ENCODE results near the gene UQCC2. TPM values are rescaled to one million over a fixed set of nuclear protein-coding genes. Genes with fewer than 3 reads are reported as not detected.
A peak's percentile ranks its signal among the peaks of the same experiment; 100 is the strongest.

The UQCC2 gene
- polyA plus RNA-seq (2013, experiment 1 of 2): 222 TPM
- polyA plus RNA-seq (2013, experiment 2 of 2): 222 TPM

DNA sequence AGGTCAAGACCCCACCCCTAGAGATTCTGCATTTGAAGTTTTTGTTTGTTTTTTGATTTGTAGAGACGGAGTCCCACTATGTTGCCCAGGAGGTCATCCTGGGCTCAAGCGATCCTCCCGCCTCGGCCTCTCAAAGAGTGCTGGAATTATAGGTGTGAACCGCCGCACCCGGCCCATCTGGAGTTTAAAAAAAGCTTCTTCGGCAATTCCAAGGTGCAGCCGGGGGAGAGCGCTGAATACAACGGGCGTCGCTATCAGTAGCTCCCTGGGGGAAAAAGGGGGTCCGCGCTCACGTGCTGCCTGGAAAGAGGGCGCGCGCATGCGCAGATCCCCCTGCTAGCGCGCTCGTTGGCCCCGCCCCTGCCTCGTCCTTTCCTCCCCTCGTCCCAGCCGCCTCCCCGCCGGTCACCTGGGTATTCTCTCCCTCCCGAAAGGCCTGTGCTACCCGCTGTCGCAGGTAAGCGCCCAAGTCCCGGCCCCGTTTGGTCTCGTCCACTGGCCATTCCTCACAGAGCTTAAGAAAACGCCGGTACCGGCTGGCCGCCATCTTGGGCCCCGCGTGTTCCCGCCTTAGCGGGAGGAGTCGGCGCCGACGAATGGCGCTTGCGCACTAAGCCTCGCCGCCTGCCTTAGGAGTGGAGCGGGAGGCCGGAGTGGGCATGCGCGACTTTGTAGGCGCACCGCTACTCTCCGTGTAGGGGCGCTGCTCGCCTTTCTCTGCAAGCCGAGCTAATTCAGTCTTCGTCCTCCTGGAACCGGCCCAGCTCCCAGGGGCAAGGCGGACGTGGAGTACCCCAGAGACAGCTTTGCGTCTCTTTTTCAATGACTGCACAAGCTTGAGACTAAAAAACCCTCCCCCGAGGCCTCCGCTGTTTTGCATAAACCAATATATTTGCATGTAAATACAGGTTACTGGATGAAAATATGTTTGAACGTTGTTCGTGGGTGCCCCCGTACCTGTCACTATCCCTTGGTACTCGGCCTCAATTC is at the start of gene UQCC2:
TSS of gene UQCC2 (minus strand) at position 561 of the 990 bp plus-strand sequence. CDS start at position 547, 14 bp downstream.
- Histone ChIP-seq H2BK15ac (ENCODE audit: low read length) (no peak within 1 kb of the TSS), H3K4me3 (ENCODE audit: low read length in 2 of 2) (peak within 1 kb of the TSS; percentile 68 to 89), H3K14ac (ENCODE audit: low read length) (peak within 1 kb of the TSS; percentile 94), H3K36me3 (replicated peaks in 1 of 2; ENCODE audit: control insufficient read depth in 2 of 2, insufficient read depth in 2 of 2, low read length in 2 of 2) (peaks cover 19 to 45% of the 10 kb centered on the region in 2 donors), H2BK5ac (ENCODE audit: low read length) (peak within 1 kb of the TSS; percentile 88), H2AFZ (ENCODE audit: low read length) (peak within 1 kb of the TSS; percentile 98), H3K4me2 (ENCODE audit: insufficient read depth, low read length, poor library complexity, severe bottlenecking) (peak within 1 kb of the TSS; percentile 55), H3K18ac (ENCODE audit: low read length) (peak within 1 kb of the TSS; percentile 100), H3K27me3 (ENCODE audit: control insufficient read depth in 3 of 3, insufficient read depth in 3 of 3, low read depth in 1 of 3, low read length in 3 of 3) (no peaks in the 10 kb centered on the region), H4K8ac (ENCODE audit: low read depth, low read length) (no peak within 1 kb of the TSS), H2BK120ac (ENCODE audit: low read depth, low read length) (no peak within 1 kb of the TSS), H3K9me3 (replicated peaks in 1 of 2; ENCODE audit: control insufficient read depth in 2 of 2, insufficient read depth in 1 of 2, low read depth in 1 of 2, low read length in 2 of 2) (no peaks in the 10 kb centered on the region), H3K9ac (ENCODE audit: low read depth, low read length, poor library complexity) (peak within 1 kb of the TSS; percentile 90), H2BK12ac (ENCODE audit: low read length) (no peak within 1 kb of the TSS), H3K79me1 (ENCODE audit: low read depth, low read length) (peaks cover 7% of the 10 kb centered on the region), H3K4me1 (ENCODE audit: control insufficient read depth in 2 of 2, insufficient read depth in 1 of 2, low read depth in 1 of 2, low read length in 2 of 2) (peaks cover 4 to 11% of the 10 kb centered on the region in 2 donors), H2AK5ac (ENCODE audit: low read depth, low read length) (peak within 1 kb of the TSS; percentile 1), H3K27ac (replicated peaks; ENCODE audit: low read length) (peak within 1 kb of the TSS; percentile 74), H4K91ac (ENCODE audit: low read depth, low read length, poor library complexity) (no peak within 1 kb of the TSS), H3K4ac (ENCODE audit: low read length) (no peak within 1 kb of the TSS), H3K23ac (ENCODE audit: low read depth, low read length, poor library complexity) (peak within 1 kb of the TSS; percentile 95)
- peak; percentile 96 for DNase-seq (ENCODE audit: low spot score)
- no CpG with 5 or more reads among the region's 73 CpGs for WGBS, 2 donors (ENCODE audit: extremely low coverage in 2 of 2, insufficient read length in 2 of 2, insufficient replicate concordance in 1 of 2)

DNA sequence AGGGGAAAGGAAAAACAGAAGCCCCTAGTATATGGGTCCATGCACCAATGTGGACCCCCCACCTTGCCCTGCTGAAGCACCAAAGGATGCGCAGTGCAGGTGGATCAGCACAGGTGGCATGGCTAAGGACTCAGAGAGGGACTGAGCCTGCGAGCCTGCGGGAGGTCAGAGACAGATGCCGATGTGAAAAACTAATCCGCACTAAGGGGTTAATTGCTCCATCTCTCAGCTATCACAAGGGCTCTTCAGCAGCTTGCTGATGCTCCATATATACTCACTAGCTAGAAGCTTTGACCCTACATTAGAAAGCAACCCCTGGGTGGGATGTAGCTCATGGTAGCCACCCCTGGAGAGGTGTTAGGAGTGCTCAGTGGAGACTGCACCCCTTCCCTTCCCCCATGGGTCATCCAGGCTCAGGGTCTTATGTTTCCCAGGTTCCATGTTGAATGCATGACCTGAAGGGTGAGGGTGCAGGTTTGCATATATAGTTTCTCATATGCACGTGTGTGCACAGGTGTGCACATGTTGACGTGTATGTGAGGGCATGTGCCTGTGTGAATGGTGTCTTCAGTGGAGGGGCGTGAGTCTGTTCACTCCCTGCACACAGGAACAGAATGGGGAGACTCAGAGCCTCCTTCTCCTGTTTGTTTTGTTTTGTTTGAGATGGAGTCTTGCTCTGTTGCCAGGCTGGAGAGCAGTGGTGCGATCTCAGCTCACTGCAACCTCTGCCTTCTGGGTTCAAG is 48.6 kb upstream of the UQCC2 start:
- no peak overlapping the region for H3K4ac ChIP-seq (ENCODE audit: low read length)
- no peak overlapping the region for H4K91ac ChIP-seq (ENCODE audit: low read depth, low read length, poor library complexity)
- no peak overlapping the region for H4K8ac ChIP-seq (ENCODE audit: low read depth, low read length)
- H3K18ac ChIP-seq (ENCODE audit: low read length): no peak overlapping the region
- WGBS, 2 donors (ENCODE audit: extremely low coverage in 2 of 2, insufficient read length in 2 of 2, insufficient replicate concordance in 1 of 2): no CpG with 5 or more reads among the region's 9 CpGs
- H3K23ac ChIP-seq (ENCODE audit: low read depth, low read length, poor library complexity): no peak overlapping the region
- no peaks in the 10 kb centered on the region for H3K36me3 ChIP-seq (replicated peaks in 1 of 2; ENCODE audit: control insufficient read depth in 2 of 2, insufficient read depth in 2 of 2, low read length in 2 of 2)
- H3K4me2 ChIP-seq (ENCODE audit: insufficient read depth, low read length, poor library complexity, severe bottlenecking): no peak overlapping the region
- no peak overlapping the region for H2BK5ac ChIP-seq (ENCODE audit: low read length)
- no peak overlapping the region for H2AFZ ChIP-seq (ENCODE audit: low read length)
- H3K4me3 ChIP-seq (ENCODE audit: low read length in 2 of 2): no peak overlapping the region
- H3K4me1 ChIP-seq (ENCODE audit: control insufficient read depth in 2 of 2, insufficient read depth in 1 of 2, low read depth in 1 of 2, low read length in 2 of 2): peaks cover 14 to 16% of the 10 kb centered on the region in 2 donors
- no peak overlapping the region for H2BK120ac ChIP-seq (ENCODE audit: low read depth, low read length)
- H3K79me1 ChIP-seq (ENCODE audit: low read depth, low read length): no peaks in the 10 kb centered on the region
- H3K27ac ChIP-seq (replicated peaks; ENCODE audit: low read length): no peak overlapping the region
- no peak overlapping the region for H2BK15ac ChIP-seq (ENCODE audit: low read length)
- no peaks in the 10 kb centered on the region for H3K9me3 ChIP-seq (replicated peaks in 1 of 2; ENCODE audit: control insufficient read depth in 2 of 2, insufficient read depth in 1 of 2, low read depth in 1 of 2, low read length in 2 of 2)
- DNase-seq (ENCODE audit: low spot score): no peak
- H2BK12ac ChIP-seq (ENCODE audit: low read length): no peak overlapping the region
- H3K14ac ChIP-seq (ENCODE audit: low read length): no peak overlapping the region
- H3K9ac ChIP-seq (ENCODE audit: low read depth, low read length, poor library complexity): no peak overlapping the region
- peaks cover 0 to 4% (median 0%) of the 10 kb centered on the region in 3 experiments for H3K27me3 ChIP-seq (ENCODE audit: control insufficient read depth in 3 of 3, insufficient read depth in 3 of 3, low read depth in 1 of 3, low read length in 3 of 3)
- no peak overlapping the region for H2AK5ac ChIP-seq (ENCODE audit: low read depth, low read length)

DNA sequence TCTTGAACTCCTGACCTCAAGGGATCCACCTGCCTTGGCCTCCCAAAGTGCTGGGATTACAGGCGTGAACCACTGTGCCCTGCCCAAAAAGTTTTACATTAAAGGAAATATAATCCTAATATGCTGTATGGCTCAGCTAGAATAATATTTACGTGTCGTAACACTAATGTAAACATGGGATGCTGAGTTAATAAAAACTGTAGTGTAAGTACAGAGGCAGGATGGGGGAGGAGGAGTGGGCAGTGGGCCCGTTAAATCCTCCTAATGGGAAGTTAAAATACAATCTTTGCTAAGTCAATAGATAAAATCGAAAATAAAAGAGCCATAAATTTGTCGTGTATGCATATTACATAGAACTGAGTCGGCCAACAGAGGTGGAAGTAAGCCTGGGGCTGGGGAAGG is 47.3 kb upstream of the UQCC2 start:
- no peak overlapping the region for H3K27ac ChIP-seq (replicated peaks; ENCODE audit: low read length)
- no peak overlapping the region for H3K4me2 ChIP-seq (ENCODE audit: insufficient read depth, low read length, poor library complexity, severe bottlenecking)
- H4K8ac ChIP-seq (ENCODE audit: low read depth, low read length): no peak overlapping the region
- H3K4me1 ChIP-seq (ENCODE audit: control insufficient read depth in 2 of 2, insufficient read depth in 1 of 2, low read depth in 1 of 2, low read length in 2 of 2): peaks cover 15 to 16% of the 10 kb centered on the region in 2 donors
- peaks cover 0 to 4% (median 0%) of the 10 kb centered on the region in 3 experiments for H3K27me3 ChIP-seq (ENCODE audit: control insufficient read depth in 3 of 3, insufficient read depth in 3 of 3, low read depth in 1 of 3, low read length in 3 of 3)
- no peaks in the 10 kb centered on the region for H3K79me1 ChIP-seq (ENCODE audit: low read depth, low read length)
- H3K9me3 ChIP-seq (replicated peaks in 1 of 2; ENCODE audit: control insufficient read depth in 2 of 2, insufficient read depth in 1 of 2, low read depth in 1 of 2, low read length in 2 of 2): no peaks in the 10 kb centered on the region
- no peak overlapping the region for H2BK15ac ChIP-seq (ENCODE audit: low read length)
- no peak overlapping the region for H3K4ac ChIP-seq (ENCODE audit: low read length)
- H3K9ac ChIP-seq (ENCODE audit: low read depth, low read length, poor library complexity): no peak overlapping the region
- no peak overlapping the region for H4K91ac ChIP-seq (ENCODE audit: low read depth, low read length, poor library complexity)
- H2AK5ac ChIP-seq (ENCODE audit: low read depth, low read length): no peak overlapping the region
- no peak overlapping the region for H2BK12ac ChIP-seq (ENCODE audit: low read length)
- no CpG with 5 or more reads among the region's 7 CpGs for WGBS, 2 donors (ENCODE audit: extremely low coverage in 2 of 2, insufficient read length in 2 of 2, insufficient replicate concordance in 1 of 2)
- no peak overlapping the region for H2BK5ac ChIP-seq (ENCODE audit: low read length)
- H3K36me3 ChIP-seq (replicated peaks in 1 of 2; ENCODE audit: control insufficient read depth in 2 of 2, insufficient read depth in 2 of 2, low read length in 2 of 2): no peaks in the 10 kb centered on the region
- H2AFZ ChIP-seq (ENCODE audit: low read length): no peak overlapping the region
- no peak overlapping the region for H3K23ac ChIP-seq (ENCODE audit: low read depth, low read length, poor library complexity)
- no peak overlapping the region for H3K18ac ChIP-seq (ENCODE audit: low read length)
- no peak for DNase-seq (ENCODE audit: low spot score)
- no peak overlapping the region for H3K14ac ChIP-seq (ENCODE audit: low read length)
- H3K4me3 ChIP-seq (ENCODE audit: low read length in 2 of 2): no peak overlapping the region
- no peak overlapping the region for H2BK120ac ChIP-seq (ENCODE audit: low read depth, low read length)
